Common myeloid progenitor, CD34-positive (primary cell): Measurements from ENCODE around the gene C6orf47.
A peak's percentile ranks its signal among the peaks of the same experiment; 100 is the strongest.

Experiments
- CTCF ChIA-PET: fragments of 350-600 bp; sonication (Branson Sonifier 250); formaldehyde crosslinking; loops from one replicate; lab custom pipeline; 2021; ENCODE audit warnings: antibody characterized with exemption; lab: Charles Lee
- POLR2A ChIA-PET: fragments of 350-600 bp; sonication (Branson Sonifier 250); formaldehyde crosslinking; loops from one replicate; lab custom pipeline; 2021; ENCODE audit warnings: antibody characterized with exemption; lab: Charles Lee
- DNase-seq, 3 donors: peaks; one replicate each; pipeline versions ENCODE4 v3.0.0 to v3.0.0-alpha.2; 2013
- H3K27ac ChIP-seq, 2 experiments: 1 replicate in 1 of 2; 2 replicates in 1 of 2; pipeline ENCODE4 v1.7.0; 2013; ENCODE audit warnings: inconsistent platforms in 2 of 2, low read length in 2 of 2, mild to moderate bottlenecking in 2 of 2, low read depth in 1 of 2, moderate library complexity in 1 of 2; ENCODE audit not compliant: severe bottlenecking in 2 of 2, insufficient read depth in 1 of 2, poor library complexity in 1 of 2
- H3K27me3 ChIP-seq, 5 experiments: replicated peaks in 2 of 5; 1 replicate in 3 of 5; 2 replicates in 2 of 5; pipeline versions ENCODE4 v1.6.1 to v1.7.0; 2013; ENCODE audit warnings: low read length in 4 of 5, mild to moderate bottlenecking in 2 of 5, moderate library complexity in 2 of 5, inconsistent platforms in 1 of 5; ENCODE audit not compliant: insufficient read depth in 5 of 5, control insufficient read depth in 4 of 5
- H3K36me3 ChIP-seq, 4 experiments: 1 replicate in 2 of 4; 2 replicates in 2 of 4; pipeline versions ENCODE4 v1.6.1 to v1.7.0; 2013; ENCODE audit warnings: low read length in 3 of 4, control low read depth in 1 of 4, mild to moderate bottlenecking in 1 of 4; ENCODE audit not compliant: control insufficient read depth in 4 of 4, insufficient read depth in 4 of 4
- H3K4me1 ChIP-seq, 4 experiments: 1 replicate in 3 of 4; 2 replicates in 1 of 4; pipeline versions ENCODE4 v1.6.1 to v1.7.1; 2013; ENCODE audit warnings: low read length in 3 of 4, mild to moderate bottlenecking in 3 of 4, control low read depth in 1 of 4, inconsistent platforms in 1 of 4, moderate library complexity in 1 of 4; ENCODE audit not compliant: control insufficient read depth in 4 of 4, insufficient read depth in 4 of 4; ENCODE audit errors: control extremely low read depth in 1 of 4
- H3K4me3 ChIP-seq, 7 experiments: 1 replicate in 4 of 7; 2 replicates in 3 of 7; pipeline versions ENCODE4 v1.5.1 to v1.7.0; 2013; ENCODE audit warnings: mild to moderate bottlenecking in 7 of 7, low read length in 6 of 7, moderate library complexity in 6 of 7, inconsistent platforms in 2 of 7, low read depth in 2 of 7, control low read depth in 1 of 7; ENCODE audit not compliant: insufficient read depth in 4 of 7, control insufficient read depth in 1 of 7; ENCODE audit errors: extremely low read depth in 1 of 7
- H3K9me3 ChIP-seq, 5 experiments: 1 replicate in 4 of 5; 2 replicates in 1 of 5; pipeline versions ENCODE4 v1.6.1 to v1.7.1; 2013; ENCODE audit warnings: low read length in 4 of 5, mild to moderate bottlenecking in 2 of 5, inconsistent platforms in 1 of 5, low read depth in 1 of 5, moderate library complexity in 1 of 5; ENCODE audit not compliant: control insufficient read depth in 4 of 5, insufficient read depth in 2 of 5; ENCODE audit errors: control extremely low read depth in 1 of 5
- WGBS: methylation state at CpG from one replicate; pipeline ENCODE4 v1.1.5; 2013; ENCODE audit not compliant: insufficient coverage; 5-methylcytosine and 5-hydroxymethylcytosine counted together

The C6orf47 gene

DNA sequence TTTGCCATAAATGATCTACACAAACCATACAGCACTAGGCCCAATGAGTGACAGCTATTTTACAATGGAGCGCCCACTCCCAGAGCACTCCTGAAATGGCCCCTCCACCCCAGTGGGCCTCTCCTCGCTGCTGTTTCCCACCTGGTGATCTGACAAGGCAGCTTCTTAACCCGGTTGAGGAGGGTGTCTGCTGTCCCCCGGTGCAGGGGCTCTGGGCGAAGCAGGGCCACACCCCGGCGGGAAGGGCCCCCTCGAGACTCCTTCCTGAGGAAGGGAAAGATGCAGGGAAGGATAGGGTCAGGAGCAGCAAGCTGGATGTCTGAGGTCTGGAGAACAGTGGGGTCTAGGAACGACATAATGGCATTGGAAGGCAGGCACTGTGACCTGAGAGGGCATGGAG lies 32.3 kb upstream of the C6orf47 start:
- DNase-seq, result no peak
- Histone ChIP-seq H3K36me3 (peaks cover 14 to 92% (median 70%) of the 10 kb centered on the region in 4 experiments), H3K4me1 (no peaks in the 10 kb centered on the region), H3K27ac (no peak overlapping the region), H3K27me3 (no peaks in the 10 kb centered on the region), H3K9me3 (no peaks in the 10 kb centered on the region), H3K4me3 (no peak overlapping the region)
- WGBS, result 94% methylated on average over 5 of the region's 9 CpGs
- ChIA-PET CTCF (interaction anchor here (0.8 to 3.5 kb wide), 7 partner anchors 11 to 31 kb away, joined by 3 to 17 read pairs (median 4); partner anchors contain the start of genes ABHD16A, LY6G5C, LY6G6C and MPIG6B), POLR2A (interaction anchor here (0.6 kb wide), 1 partner anchor 13 kb away, joined by 3 read pairs; no protein-coding TSS in a partner anchor)

GRCh38 chr6:31692353-31692752 lies 31.8 kb upstream of the C6orf47 start:
- H3K27me3 ChIP-seq, result no peaks in the 10 kb centered on the region
- WGBS, result 93% methylated on average over 4 of the region's 4 CpGs
- DNase-seq, result no peak
- H3K27ac ChIP-seq, result no peak overlapping the region
- H3K9me3 ChIP-seq, result no peaks in the 10 kb centered on the region
- H3K36me3 ChIP-seq, result peaks cover 14 to 93% (median 72%) of the 10 kb centered on the region in 4 experiments
- H3K4me1 ChIP-seq, result no peaks in the 10 kb centered on the region
- ChIA-PET CTCF (interaction anchor here (0.8 to 3.5 kb wide), 6 partner anchors 11 to 77 kb away, joined by 3 to 17 read pairs (median 4); partner anchors contain the start of genes LY6G5C, LY6G6C and MPIG6B), POLR2A (interaction anchor here (0.6 kb wide), 1 partner anchor 13 kb away, joined by 3 read pairs; no protein-coding TSS in a partner anchor)
- no peak overlapping the region for H3K4me3 ChIP-seq

DNA sequence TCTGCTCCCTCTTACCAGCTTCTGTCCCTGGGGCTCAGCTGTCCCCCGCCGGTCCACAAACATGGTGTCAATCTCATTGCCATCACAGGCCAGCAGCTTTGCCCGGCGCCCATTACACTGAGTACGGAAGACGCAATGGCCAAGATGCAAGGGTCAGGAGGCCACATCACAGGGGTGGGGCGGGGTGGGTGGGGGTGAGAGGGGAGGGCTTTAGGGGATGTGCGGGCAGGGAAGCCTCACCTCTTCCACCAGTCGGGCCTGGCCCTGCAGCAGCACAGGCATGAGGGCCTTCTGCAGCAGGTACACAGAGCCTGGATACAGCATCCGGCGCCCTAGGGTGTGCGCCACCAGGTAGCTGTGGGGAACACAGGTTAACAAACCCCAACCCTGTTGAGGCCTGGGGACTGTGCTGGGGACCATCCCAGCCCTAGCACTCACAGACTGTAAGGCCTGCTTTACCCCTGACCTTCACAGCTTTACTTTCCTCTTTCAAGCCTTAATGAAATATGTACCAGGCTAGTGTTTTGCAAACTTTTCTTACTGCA lies 31.1 kb upstream of the C6orf47 start:
- POLR2A ChIA-PET, result interaction anchor here (0.9 kb wide), 1 partner anchor 12 kb away, joined by 3 read pairs; the partner anchor contains the start of gene ABHD16A
- H3K36me3 ChIP-seq, result peaks cover 13 to 93% (median 72%) of the 10 kb centered on the region in 4 experiments
- H3K27ac ChIP-seq, result no peak overlapping the region
- H3K4me1 ChIP-seq, result no peaks in the 10 kb centered on the region
- 99% methylated on average over 12 of the region's 12 CpGs for WGBS
- DNase-seq, result no peak
- H3K9me3 ChIP-seq, result no peaks in the 10 kb centered on the region
- CTCF ChIA-PET, result interaction anchor here (1.1 to 7.8 kb wide), 7 partner anchors 9 to 140 kb away, joined by 3 to 51 read pairs (median 4); partner anchors contain the start of genes ABHD16A, LY6G5C, LY6G6C and MPIG6B
- no peak overlapping the region for H3K4me3 ChIP-seq
- no peaks in the 10 kb centered on the region for H3K27me3 ChIP-seq

DNA sequence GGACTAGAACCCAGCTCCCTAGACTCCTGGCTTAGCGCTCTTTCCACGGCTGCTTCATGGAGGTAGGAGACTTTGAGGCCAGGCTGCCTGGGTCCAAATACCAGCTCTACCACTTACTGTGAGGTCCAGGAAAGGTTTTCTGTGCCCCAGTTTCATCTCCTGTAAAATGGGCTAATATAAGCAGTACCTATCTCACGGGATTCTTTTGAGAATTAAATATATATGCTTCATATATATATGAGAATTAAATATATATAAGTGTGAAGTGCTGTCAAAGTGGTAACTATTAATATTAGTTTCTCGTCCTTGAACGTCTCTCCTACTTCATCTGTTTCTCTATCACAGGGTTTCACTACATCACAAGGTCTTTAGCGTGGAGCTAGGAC lies 30.5 kb upstream of the C6orf47 start:
- Histone ChIP-seq H3K4me1 (no peaks in the 10 kb centered on the region), H3K36me3 (peaks cover 12 to 95% (median 75%) of the 10 kb centered on the region in 4 experiments), H3K4me3 (no peak overlapping the region), H3K27me3 (no peaks in the 10 kb centered on the region), H3K9me3 (no peaks in the 10 kb centered on the region), H3K27ac (peak overlapping the region in 1 of 2 experiments; percentile 77)
- no peak for DNase-seq
- POLR2A ChIA-PET, result interaction anchor here (0.9 to 1.2 kb wide), 2 partner anchors 10 to 12 kb away, joined by 3 read pairs; partner anchors contain the start of genes ABHD16A and LY6G5C
- WGBS, result 95% methylated on average over 2 of the region's 6 CpGs
- CTCF ChIA-PET, result interaction anchor here (0.8 to 7.8 kb wide), 12 partner anchors 10 to 146 kb away, joined by 3 to 51 read pairs (median 4); partner anchors contain the start of genes ABHD16A, LY6G5B, LY6G5C and LY6G6D

DNA sequence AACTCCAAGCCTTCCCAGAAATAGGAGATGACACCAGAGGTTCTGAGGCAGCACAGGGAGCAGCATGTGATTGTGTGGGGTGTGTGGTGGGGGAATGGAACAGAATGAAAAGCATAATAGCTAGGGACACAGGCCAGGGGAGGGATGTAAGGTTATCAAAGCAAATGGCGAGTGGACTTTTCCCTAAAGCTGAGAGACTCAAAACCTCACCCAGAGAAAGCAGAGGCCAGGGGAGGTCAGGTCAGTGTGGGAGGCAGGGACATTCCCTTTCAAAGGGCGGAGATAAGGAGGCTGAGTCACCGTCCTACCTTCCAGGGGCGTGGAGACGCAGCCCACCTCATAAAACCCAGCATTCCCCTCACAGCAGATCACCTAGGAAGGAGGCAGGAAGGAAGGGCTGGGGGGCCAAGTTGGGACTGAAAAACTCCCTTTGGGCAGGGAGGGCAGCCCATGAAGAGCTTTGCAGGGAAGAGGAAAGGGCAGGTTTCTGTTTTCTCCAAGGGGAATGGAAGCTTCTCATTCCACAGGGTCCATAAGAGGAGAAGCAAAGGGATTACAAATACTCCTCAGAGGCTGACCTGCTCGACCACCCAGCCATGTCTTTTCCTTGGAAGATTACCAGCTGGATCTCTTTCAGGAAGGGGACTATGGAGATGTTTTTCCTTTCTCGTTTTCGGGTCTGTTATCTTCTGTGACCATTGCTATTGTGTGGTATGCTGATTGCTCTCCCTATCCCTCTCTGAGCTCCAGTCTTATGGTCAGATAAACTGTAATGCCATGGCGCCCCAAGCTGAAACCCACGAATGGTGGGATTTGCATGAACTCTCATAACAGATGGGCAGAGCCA lies 29.9 kb upstream of the C6orf47 start:
- DNase-seq, result no peak
- Histone ChIP-seq H3K9me3 (no peaks in the 10 kb centered on the region), H3K27ac (peak overlapping the region in 1 of 2 experiments; percentile 77), H3K4me3 (no peak overlapping the region), H3K27me3 (no peaks in the 10 kb centered on the region), H3K4me1 (no peaks in the 10 kb centered on the region), H3K36me3 (peaks cover 12 to 96% (median 80%) of the 10 kb centered on the region in 4 experiments)
- ChIA-PET POLR2A (interaction anchor here (1.2 kb wide), 1 partner anchor 9 kb away, joined by 3 read pairs; the partner anchor contains the start of gene LY6G5C), CTCF (interaction anchor here (0.8 to 7.8 kb wide), 17 partner anchors 9 to 146 kb away, joined by 3 to 51 read pairs (median 4); partner anchors contain the start of genes ABHD16A, LY6G5B, LY6G5C and LY6G6C)
- WGBS, result 95% methylated on average over 4 of the region's 10 CpGs

GRCh38 chr6:31689249-31690110 lies 28.9 kb upstream of the C6orf47 start:
- Histone ChIP-seq H3K9me3 (no peaks in the 10 kb centered on the region), H3K4me1 (no peaks in the 10 kb centered on the region), H3K4me3 (no peak overlapping the region), H3K36me3 (peaks cover 12 to 93% (median 77%) of the 10 kb centered on the region in 4 experiments), H3K27me3 (no peaks in the 10 kb centered on the region), H3K27ac (peak overlapping the region in 1 of 2 experiments; percentile 77)
- peak in 1 of 3 donors; percentile 17 for DNase-seq
- CTCF ChIA-PET, result interaction anchor here (0.9 to 7.8 kb wide), 12 partner anchors 10 to 145 kb away, joined by 3 to 51 read pairs (median 4); partner anchors contain the start of genes ABHD16A, C6orf47, LY6G5B and LY6G6C
- 98% methylated on average over 6 of the region's 11 CpGs for WGBS
- POLR2A ChIA-PET, result no interaction called here
